Skin epidermis (tissue), 12 donors: ENCODE measurements around the gene C1orf198.

Experiments
- H3K27ac ChIP-seq, 21 experiments: fragments of 200-600 bp; sonication (generic) in 11 of 21; one replicate each; pipeline ENCODE4 v1.5.0; 2020; ENCODE audit warnings: mild to moderate bottlenecking in 3 of 21, inconsistent platforms in 2 of 21, moderate library complexity in 2 of 21
- H3K4me3 ChIP-seq, 7 experiments: fragments of 200-600 bp; sonication (generic) in 2 of 7; one replicate each; pipeline ENCODE4 v1.5.0; 2020; ENCODE audit warnings: inconsistent platforms in 2 of 7, mild to moderate bottlenecking in 2 of 7, moderate library complexity in 1 of 7

C1orf198 gene

DNA sequence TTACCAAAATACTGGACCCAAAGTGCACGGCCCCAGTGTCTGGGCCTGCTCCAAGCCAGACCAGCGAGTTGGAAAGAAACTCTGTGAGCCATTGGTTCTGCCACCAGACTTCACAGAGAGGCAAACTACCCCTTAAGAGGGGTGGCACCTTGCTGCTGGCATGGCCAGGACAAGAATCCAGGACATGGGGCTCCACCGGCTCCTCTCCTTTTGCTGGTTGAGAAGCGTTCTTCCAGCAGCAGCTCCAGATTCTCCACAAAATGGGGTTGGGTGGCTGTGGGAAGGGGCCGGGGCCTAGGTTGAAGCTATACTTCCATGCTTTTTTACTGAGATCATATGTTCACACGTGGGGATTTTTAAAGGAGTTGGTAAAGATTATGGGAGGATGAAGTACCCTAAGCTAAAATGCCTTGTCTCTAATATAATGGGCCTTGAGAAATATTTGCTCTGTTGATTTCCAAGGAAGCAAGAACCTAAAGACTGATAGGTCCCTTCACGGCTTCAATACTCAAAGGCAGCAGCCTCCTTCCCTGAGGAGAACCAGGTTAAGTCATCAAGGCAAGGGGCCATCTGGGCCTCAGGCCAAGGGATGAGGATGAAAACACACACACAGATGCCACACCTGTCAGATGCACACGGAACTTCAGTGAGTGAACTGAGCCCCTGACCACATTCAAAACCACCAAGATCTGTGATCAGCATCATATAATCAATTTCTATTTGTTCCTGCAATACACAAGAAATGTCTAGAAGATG is 3.1 kb downstream of the C1orf198 start:
- H3K4me3 ChIP-seq: no peak overlapping the region
- peak overlapping the region in 7 of 21 experiments; percentile 6 to 97 (median 41) for H3K27ac ChIP-seq

DNA sequence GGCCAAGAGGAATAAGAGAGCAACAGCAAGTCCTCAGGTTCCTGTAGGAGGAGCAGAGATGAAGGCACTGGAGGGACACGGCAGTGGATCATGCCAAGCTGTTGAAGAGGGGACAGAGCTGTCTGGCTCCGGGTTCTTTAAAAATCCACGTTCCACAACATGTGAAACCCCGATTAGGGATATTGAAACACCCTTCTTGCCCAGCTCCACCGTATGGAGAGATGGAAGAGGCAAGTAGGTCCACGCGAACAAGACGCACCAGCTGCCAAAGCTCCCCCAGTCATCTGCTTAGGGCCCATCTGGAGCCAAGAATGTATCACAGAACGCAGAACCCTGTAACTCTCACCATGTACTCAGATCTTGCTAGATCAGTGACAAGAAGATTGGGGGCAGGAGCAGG is 3.9 kb downstream of the C1orf198 start:
- Histone ChIP-seq H3K4me3 (no peak overlapping the region), H3K27ac (peak overlapping the region in 5 of 21 experiments; percentile 2 to 69 (median 31))

DNA sequence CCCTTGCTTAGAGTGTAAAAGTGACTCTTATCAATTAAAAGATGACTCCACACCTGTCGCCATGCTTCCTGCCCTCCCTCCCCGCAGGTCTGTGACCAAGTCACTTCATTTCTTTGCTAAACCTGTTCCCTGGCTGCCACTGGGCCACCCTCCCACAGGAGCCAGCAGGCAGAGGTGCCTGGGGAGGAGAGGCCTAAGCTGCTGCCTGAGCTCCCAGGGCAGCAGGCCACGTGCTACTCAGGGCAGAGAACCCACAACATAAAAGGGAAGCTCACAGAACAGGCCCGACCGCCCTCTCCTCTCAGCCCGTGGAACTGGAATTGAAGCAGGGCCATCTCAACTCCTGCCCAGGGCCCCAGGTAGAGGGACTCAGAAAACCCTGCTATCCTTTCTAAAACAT is 4.9 kb downstream of the C1orf198 start:
- Histone ChIP-seq H3K4me3 (no peak overlapping the region), H3K27ac (peak overlapping the region in 13 of 21 experiments; percentile 2 to 69 (median 27))

GRCh38 chr1:230861970-230862595 is 6.2 kb downstream of the C1orf198 start:
- Histone ChIP-seq H3K27ac (peak overlapping the region in 2 of 21 experiments; percentile 12 to 27), H3K4me3 (no peak overlapping the region)

- no peak overlapping the region for H3K27ac ChIP-seq
- H3K4me3 ChIP-seq: no peak overlapping the region
Observed at GRCh38 chr1:230861489-230861888, 6.8 kb downstream of the C1orf198 start.

- H3K4me3 ChIP-seq: no peak overlapping the region
- no peak overlapping the region for H3K27ac ChIP-seq
Observed at GRCh38 chr1:230860617-230861384, 7.5 kb downstream of the C1orf198 start.

GRCh38 chr1:230858918-230859729 is 9.2 kb downstream of the C1orf198 start:
- Histone ChIP-seq H3K27ac (peak overlapping the region in 5 of 21 experiments; percentile 27 to 70 (median 57)), H3K4me3 (no peak overlapping the region)

GRCh38 chr1:230858236-230858820 is 10.0 kb downstream of the C1orf198 start:
- peak overlapping the region in 7 of 21 experiments; percentile 10 to 70 (median 51) for H3K27ac ChIP-seq

GRCh38 chr1:230857822-230858221 is 10.5 kb downstream of the C1orf198 start:
- no peak overlapping the region for H3K4me3 ChIP-seq
- H3K27ac ChIP-seq: peak overlapping the region in 4 of 21 experiments; percentile 51 to 70 (median 58)

More at GRCh38 chr1:230858236-230858820, 10.0 kb downstream of the C1orf198 start:
- no peak overlapping the region for H3K4me3 ChIP-seq

DNA sequence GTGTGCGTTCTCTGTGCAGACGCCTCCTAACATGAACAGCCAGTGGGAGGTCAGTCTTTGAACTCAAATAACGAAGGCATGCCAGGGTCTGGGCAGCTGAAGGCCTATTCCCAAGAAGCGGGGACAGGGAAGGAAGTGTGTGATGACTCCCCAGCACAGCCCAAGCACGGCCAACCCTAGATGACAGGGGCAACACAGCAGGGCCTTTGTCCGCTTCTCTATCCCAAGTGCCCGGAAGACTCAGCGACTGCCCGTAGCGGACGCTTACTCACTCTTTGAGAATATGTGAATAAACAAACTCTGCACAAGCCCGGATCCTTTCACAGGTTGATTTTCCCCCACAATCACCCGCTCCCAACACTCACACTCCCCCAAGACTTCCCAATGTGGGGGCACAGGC is 11.2 kb downstream of the C1orf198 start:
- H3K27ac ChIP-seq: peak overlapping the region in 5 of 21 experiments; percentile 17 to 57 (median 45)
- no peak overlapping the region for H3K4me3 ChIP-seq

DNA sequence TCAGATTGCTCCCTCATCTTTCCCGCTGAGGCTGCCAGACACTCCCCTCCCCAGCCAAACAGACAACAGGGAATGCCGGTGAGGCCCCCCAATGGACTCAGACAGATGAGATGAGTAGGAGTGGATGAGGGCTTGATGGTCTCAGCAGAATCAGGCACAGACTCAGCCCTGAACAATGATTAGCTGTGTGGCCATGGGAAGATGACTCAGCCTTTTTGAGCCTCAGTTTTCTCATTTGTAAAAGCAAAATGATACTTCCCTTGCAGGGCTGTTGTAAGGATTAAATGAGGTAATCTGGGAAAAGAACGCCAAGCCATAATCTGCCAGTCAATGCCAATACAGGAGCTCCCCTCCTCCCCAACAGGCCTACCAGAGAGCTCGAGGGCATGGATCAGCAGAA is 12.4 kb downstream of the C1orf198 start:
- Histone ChIP-seq H3K27ac (no peak overlapping the region), H3K4me3 (no peak overlapping the region)

DNA sequence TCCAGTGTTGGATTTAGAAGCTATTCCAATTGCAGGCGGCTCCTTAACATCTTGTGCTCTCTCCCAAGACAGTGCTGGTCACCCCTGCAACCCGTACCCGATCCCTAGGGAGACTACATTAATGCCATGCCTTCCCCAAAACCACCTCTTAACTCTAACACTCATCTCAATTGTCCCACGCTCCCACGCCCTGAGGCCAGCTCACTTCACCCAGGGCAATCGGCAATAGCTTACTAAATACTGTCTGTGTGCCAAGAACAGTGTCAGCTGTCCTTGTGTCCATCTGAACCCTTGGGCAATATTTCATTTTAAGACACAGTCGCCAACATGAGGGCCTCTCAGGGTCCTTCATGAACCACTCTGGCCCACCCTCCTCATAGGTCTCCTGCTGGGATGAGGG is 13.9 kb downstream of the C1orf198 start:
- no peak overlapping the region for H3K4me3 ChIP-seq
- no peak overlapping the region for H3K27ac ChIP-seq

DNA sequence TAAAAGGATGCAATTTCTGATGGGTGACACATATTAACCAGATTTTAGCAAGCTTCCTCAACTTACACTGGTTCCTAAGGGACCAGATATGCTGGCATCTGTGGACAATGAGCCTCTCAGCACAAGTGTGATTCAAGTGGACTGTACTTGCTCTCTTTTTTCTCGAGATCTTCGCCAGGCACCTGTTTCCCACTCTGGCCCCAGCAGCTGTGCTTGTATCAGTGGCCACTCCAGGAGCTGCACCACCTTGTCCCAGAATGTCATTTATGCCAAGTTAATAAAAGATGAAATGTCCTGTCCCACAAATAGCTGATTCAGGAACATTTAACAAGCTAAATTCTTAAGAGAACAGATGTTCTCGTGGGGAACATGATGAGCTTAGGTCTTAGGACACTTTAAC is 14.6 kb downstream of the C1orf198 start:
- Histone ChIP-seq H3K27ac (no peak overlapping the region), H3K4me3 (no peak overlapping the region)

GRCh38 chr1:230852959-230853358 is 15.4 kb downstream of the C1orf198 start:
- H3K4me3 ChIP-seq: no peak overlapping the region
- no peak overlapping the region for H3K27ac ChIP-seq

GRCh38 chr1:230851291-230851691 is 17.0 kb downstream of the C1orf198 start:
- Histone ChIP-seq H3K27ac (peak overlapping the region in 4 of 21 experiments; percentile 12 to 85 (median 56)), H3K4me3 (no peak overlapping the region)

DNA sequence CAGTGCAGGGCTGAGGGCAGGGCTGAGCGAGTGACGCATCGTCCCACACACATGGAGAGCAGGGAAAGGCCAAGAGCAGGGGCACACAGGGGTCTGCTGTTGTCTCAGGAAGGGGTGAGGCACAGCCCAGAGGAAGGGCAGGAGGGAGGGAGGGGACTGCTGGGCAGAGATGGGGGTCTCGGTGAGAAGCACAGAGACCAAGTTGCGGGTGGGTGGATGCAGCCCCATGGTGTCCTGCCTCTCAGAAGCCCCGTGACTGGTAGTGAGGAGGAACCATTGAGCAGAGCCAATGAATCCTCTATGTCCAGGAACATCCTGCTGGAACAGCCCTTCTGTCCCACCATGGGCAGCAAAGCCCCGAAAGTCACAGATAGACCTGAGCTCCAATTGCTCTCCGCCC is 17.8 kb downstream of the C1orf198 start:
- Histone ChIP-seq H3K4me3 (no peak overlapping the region), H3K27ac (peak overlapping the region in 7 of 21 experiments; percentile 12 to 85 (median 41))

- peak overlapping the region in 10 of 21 experiments; percentile 14 to 85 (median 60) for H3K27ac ChIP-seq
- no peak overlapping the region for H3K4me3 ChIP-seq
Observed at GRCh38 chr1:230849451-230850224, 18.7 kb downstream of the C1orf198 start.

DNA sequence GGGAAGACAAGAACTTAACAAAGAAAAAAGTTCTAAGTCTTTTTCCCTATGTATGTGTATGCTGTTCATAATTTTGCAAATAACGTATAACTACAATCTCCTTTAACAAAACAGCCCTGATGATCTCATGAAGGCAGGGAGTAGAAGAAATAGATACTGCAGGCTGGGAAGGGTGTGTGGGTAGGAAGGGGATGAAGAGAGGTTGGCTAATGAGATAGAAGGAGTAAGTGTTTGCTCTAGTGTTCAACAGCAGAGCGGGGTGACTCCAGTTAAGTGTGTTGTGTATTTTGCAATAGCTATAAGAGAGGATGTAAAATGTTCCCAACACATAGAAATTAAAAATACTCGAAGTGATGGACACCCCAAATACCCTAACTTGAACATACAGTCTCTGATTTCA is 20.1 kb downstream of the C1orf198 start:
- H3K4me3 ChIP-seq: no peak overlapping the region
- peak overlapping the region in 1 of 21 experiments; percentile 71 for H3K27ac ChIP-seq
